OCI-LY1 (cell line): ENCODE results near the gene CXCL1.

ENCODE experiments used
- EZH2 ChIP-seq: fragments of 200-600 bp; sonication (generic), shearing (Covaris generic); IDR thresholded peaks from 2 replicates; pipeline ENCODE4 v1.8.0; 2017; ENCODE audit warnings: borderline replicate concordance, mixed run types, mild to moderate bottlenecking, antibody characterized with exemption, low read length, moderate library complexity, mixed read lengths
- TF ChIP-seq, protein P1 (sequence below): fragments of 200-600 bp; sonication (generic), shearing (Covaris generic); IDR thresholded peaks from 2 replicates; pipeline ENCODE4 v1.5.1; 2017; ENCODE audit warnings: mild to moderate bottlenecking, antibody characterized with exemption, low read length, moderate library complexity, mixed read lengths

DNA sequence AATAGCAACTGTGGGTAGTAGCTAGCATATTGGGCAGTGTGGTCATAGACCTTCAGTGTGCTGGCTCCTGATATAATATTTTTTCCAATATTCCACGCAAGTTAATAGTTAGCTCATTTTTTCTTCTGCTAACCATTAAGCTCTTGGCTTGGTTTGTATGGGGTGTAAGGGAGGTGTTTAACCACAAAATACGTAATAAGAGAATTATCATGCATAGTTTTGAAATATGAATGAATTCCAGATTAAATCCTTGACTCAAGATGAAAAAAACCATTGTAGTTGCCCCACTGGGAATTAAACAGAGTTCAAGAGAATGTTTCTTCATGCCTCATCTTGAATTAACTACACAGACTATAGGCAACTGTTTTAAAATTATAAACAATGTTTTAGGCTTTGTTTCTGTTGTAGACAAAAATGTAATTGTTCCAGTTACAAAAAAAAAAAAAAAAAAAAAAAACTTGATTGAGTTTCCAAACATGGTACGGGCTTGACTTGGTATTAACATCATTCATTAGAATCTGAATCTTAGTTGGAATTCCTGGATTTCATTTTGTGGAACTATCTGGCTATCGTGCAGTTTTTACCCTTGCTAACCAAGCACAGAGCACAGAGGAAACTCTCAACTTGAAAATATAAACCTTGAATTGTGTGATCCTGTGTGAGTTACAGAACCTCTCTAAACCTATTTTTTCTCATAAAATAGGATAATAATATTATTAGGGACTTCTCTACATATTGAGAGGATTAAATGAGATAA is 28.4 kb downstream of the CXCL1 start:
- TF ChIP-seq, protein P1, sequence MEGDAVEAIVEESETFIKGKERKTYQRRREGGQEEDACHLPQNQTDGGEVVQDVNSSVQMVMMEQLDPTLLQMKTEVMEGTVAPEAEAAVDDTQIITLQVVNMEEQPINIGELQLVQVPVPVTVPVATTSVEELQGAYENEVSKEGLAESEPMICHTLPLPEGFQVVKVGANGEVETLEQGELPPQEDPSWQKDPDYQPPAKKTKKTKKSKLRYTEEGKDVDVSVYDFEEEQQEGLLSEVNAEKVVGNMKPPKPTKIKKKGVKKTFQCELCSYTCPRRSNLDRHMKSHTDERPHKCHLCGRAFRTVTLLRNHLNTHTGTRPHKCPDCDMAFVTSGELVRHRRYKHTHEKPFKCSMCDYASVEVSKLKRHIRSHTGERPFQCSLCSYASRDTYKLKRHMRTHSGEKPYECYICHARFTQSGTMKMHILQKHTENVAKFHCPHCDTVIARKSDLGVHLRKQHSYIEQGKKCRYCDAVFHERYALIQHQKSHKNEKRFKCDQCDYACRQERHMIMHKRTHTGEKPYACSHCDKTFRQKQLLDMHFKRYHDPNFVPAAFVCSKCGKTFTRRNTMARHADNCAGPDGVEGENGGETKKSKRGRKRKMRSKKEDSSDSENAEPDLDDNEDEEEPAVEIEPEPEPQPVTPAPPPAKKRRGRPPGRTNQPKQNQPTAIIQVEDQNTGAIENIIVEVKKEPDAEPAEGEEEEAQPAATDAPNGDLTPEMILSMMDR, result no peak
- no peak for TF ChIP-seq EZH2
